Colonic mucosa (tissue), 4 donors: ENCODE data around the gene DIRAS1. TPM values are rescaled to one million over a fixed set of nuclear protein-coding genes. Genes with fewer than 3 reads are reported as not detected.

Experiments used
- DNase-seq: peaks from one replicate; pipeline ENCODE4 v3.0.0-alpha.2; 2020
- H3K27ac ChIP-seq: fragments of 200-600 bp; one replicate; pipeline ENCODE4 v1.8.0; 2021
- H3K27me3 ChIP-seq: fragments of 200-600 bp; one replicate; pipeline ENCODE4 v1.8.0; 2021
- H3K36me3 ChIP-seq: fragments of 200-600 bp; one replicate; pipeline ENCODE4 v1.8.0; 2021
- H3K4me1 ChIP-seq: fragments of 200-600 bp; one replicate; pipeline ENCODE4 v1.8.0; 2021; ENCODE audit warnings: mild to moderate bottlenecking
- H3K4me3 ChIP-seq: fragments of 200-600 bp; one replicate; pipeline ENCODE4 v1.8.0; 2021
- H3K9ac ChIP-seq, 2 donors: one replicate each; pipeline ENCODE4 v1.7.0; 2013; ENCODE audit warnings: control low read depth in 2 of 2, low read depth in 2 of 2, low read length in 2 of 2
- H3K9me3 ChIP-seq: fragments of 200-600 bp; one replicate; pipeline ENCODE4 v1.8.0; 2021
- CTCF ChIP-seq: fragments of 200-600 bp; IDR thresholded peaks from one replicate; pipeline ENCODE4 v1.8.0; 2022; ENCODE audit warnings: antibody characterized with exemption, mild to moderate bottlenecking
- intact Hi-C: fragments of 100-400 bp; cut with DNase I; formaldehyde crosslinking; loops from one replicate; pipeline ENCODE4 v1.14.1; 2022
- total RNA-seq, 2 donors: library from RNA; stranded (reverse); fragmentation: NEBNext Ultra II Directional in 1 of 2; extraction: Animal tissue kit (Norgen Biotek cat#: 25700) in 1 of 2; gene quantifications; one replicate each; pipeline ENCODE4 v1.2.1, GENCODE V29; 2021
- donor health status: healthy.
- donor health status: DM: no; HTN: no; CAD: no.
- donor health status: DM: no; HTN: no; CAD: no.

The DIRAS1 gene
- total RNA-seq, 2 donors from 2014 or later: 0.49 to 1.7 TPM

- no peaks in the 10 kb centered on the region for H3K27me3 ChIP-seq
- H3K9ac ChIP-seq: no peak overlapping the region
- intact Hi-C loops: no loop called here
- DNase-seq: no peak
- H3K4me1 ChIP-seq: no peaks in the 10 kb centered on the region
- H3K9me3 ChIP-seq: no peaks in the 10 kb centered on the region
- H3K27ac ChIP-seq: no peak overlapping the region
- H3K4me3 ChIP-seq: no peak overlapping the region
- no peaks in the 10 kb centered on the region for H3K36me3 ChIP-seq
- no peak for TF ChIP-seq CTCF
These were observed 37.6 kb upstream of the DIRAS1 start for GRCh38 chr19:2758601-2759313.

- intact Hi-C loops: no loop called here
- no peak for DNase-seq
- H3K36me3 ChIP-seq: no peaks in the 10 kb centered on the region
These were observed 36.0 kb upstream of the DIRAS1 start for GRCh38 chr19:2756921-2757881.

GRCh38 chr19:2756477-2756876, 35.3 kb upstream of the DIRAS1 start:
- TF ChIP-seq CTCF: no peak
- intact Hi-C loops: no loop called here
- no peaks in the 10 kb centered on the region for H3K4me1 ChIP-seq
- no peak overlapping the region for H3K9ac ChIP-seq
- no peaks in the 10 kb centered on the region for H3K27me3 ChIP-seq
- H3K4me3 ChIP-seq: no peak overlapping the region
- no peaks in the 10 kb centered on the region for H3K9me3 ChIP-seq
- H3K27ac ChIP-seq: no peak overlapping the region
- no peaks in the 10 kb centered on the region for H3K36me3 ChIP-seq
- no peak for DNase-seq

More at GRCh38 chr19:2756921-2757881, 36.0 kb upstream of the DIRAS1 start:
- Histone ChIP-seq H3K9me3 (no peaks in the 10 kb centered on the region), H3K9ac (no peak overlapping the region), H3K27ac (no peak overlapping the region), H3K4me1 (no peaks in the 10 kb centered on the region), H3K27me3 (no peaks in the 10 kb centered on the region), H3K4me3 (no peak overlapping the region)
- no peak for TF ChIP-seq CTCF

- no peak overlapping the region for H3K9ac ChIP-seq
- intact Hi-C loops: no loop called here
- no peaks in the 10 kb centered on the region for H3K9me3 ChIP-seq
- no peak overlapping the region for H3K27ac ChIP-seq
- no peaks in the 10 kb centered on the region for H3K4me1 ChIP-seq
- H3K36me3 ChIP-seq: no peaks in the 10 kb centered on the region
- H3K4me3 ChIP-seq: no peak overlapping the region
- no peak for TF ChIP-seq CTCF
- no peaks in the 10 kb centered on the region for H3K27me3 ChIP-seq
- DNase-seq: no peak
These were observed 34.6 kb upstream of the DIRAS1 start for GRCh38 chr19:2755811-2756210.

- DNase-seq: no peak
- Histone ChIP-seq H3K4me3 (no peak overlapping the region), H3K36me3 (no peaks in the 10 kb centered on the region), H3K9ac (no peak overlapping the region), H3K9me3 (no peaks in the 10 kb centered on the region), H3K4me1 (no peaks in the 10 kb centered on the region), H3K27ac (no peak overlapping the region), H3K27me3 (no peaks in the 10 kb centered on the region)
- TF ChIP-seq CTCF: no peak
- intact Hi-C loops: no loop called here
These were observed 34.2 kb upstream of the DIRAS1 start for GRCh38 chr19:2755448-2755705.
